Uterus (tissue), 4 donors: Measurements from ENCODE around the gene RBBP8. TPM values are rescaled to one million over a fixed set of nuclear protein-coding genes. Genes with fewer than 3 reads are reported as not detected.

ENCODE experiments used
- DNase-seq, 2 donors: peaks; one replicate each; pipeline ENCODE4 v3.0.0-alpha.2; 2019 to 2020
- H3K27ac ChIP-seq, 2 donors: fragments of 200-600 bp; sonication (generic); 1 replicate in 1 of 2; 2 replicates in 1 of 2; pipeline ENCODE4 v1.5.1; 2016 to 2018
- H3K27me3 ChIP-seq, 2 donors: fragments of 200-600 bp; sonication (generic); one replicate each; pipeline ENCODE4 v1.5.1; 2018 to 2019; ENCODE audit warnings: control low read depth in 1 of 2
- H3K36me3 ChIP-seq, 2 donors: fragments of 200-600 bp; sonication (generic); one replicate each; pipeline ENCODE4 v1.5.1; 2019; ENCODE audit warnings: control low read depth in 1 of 2
- H3K4me1 ChIP-seq, 2 donors: fragments of 200-600 bp; sonication (generic); one replicate each; pipeline ENCODE4 v1.5.1; 2018 to 2019; ENCODE audit warnings: control low read depth in 1 of 2
- H3K4me3 ChIP-seq, 2 donors: fragments of 200-600 bp; sonication (generic); 1 replicate in 1 of 2; 2 replicates in 1 of 2; pipeline ENCODE4 v1.5.1; 2018 to 2019; ENCODE audit warnings: mild to moderate bottlenecking in 1 of 2
- H3K9me3 ChIP-seq, 2 donors: fragments of 200-600 bp; sonication (generic); one replicate each; pipeline ENCODE4 v1.5.1; 2019; ENCODE audit warnings: control low read depth in 1 of 2
- CTCF ChIP-seq, 4 experiments: fragments of 200-600 bp in 2 of 4; fragments of 450-650 bp in 2 of 4; sonication (generic) in 2 of 4; IDR thresholded peaks; one replicate each; pipeline ENCODE4 v1.5.1; 2016 to 2019; ENCODE audit warnings: antibody characterized with exemption in 4 of 4, mild to moderate bottlenecking in 2 of 4, moderate library complexity in 1 of 4
- POLR2A ChIP-seq, 2 donors: fragments of 450-650 bp; IDR thresholded peaks; one replicate each; pipeline ENCODE4 v1.6.1; 2016; ENCODE audit warnings: antibody characterized with exemption in 2 of 2, mild to moderate bottlenecking in 1 of 2, moderate library complexity in 1 of 2
- intact Hi-C: fragments of 100-400 bp; cut with DNase I; formaldehyde crosslinking; loops from one replicate; pipeline ENCODE4 v1.15.1; 2023; ENCODE audit warnings: low total_unique reads
- total RNA-seq, 4 donors: library from RNA; depleted of rRNA in 3 of 4; stranded (reverse); fragments of >200 nt in 3 of 4; gene quantifications; one replicate each; pipeline versions ENCODE4 v1.1.0 to v1.2.4, GENCODE V29; 2014 to 2023
- donor health status: DM: yes; HTN: yes; CAD: no.

RBBP8 gene
- total RNA-seq, 4 donors from 2014 or later, result 34.8 to 43.5 (median 43.3) TPM

GRCh38 chr18:22999212-22999611, 66.1 kb downstream of the RBBP8 start:
- no peaks in the 10 kb centered on the region for H3K4me1 ChIP-seq
- no peak overlapping the region for H3K27ac ChIP-seq
- H3K36me3 ChIP-seq, result no peaks in the 10 kb centered on the region
- no peaks in the 10 kb centered on the region for H3K9me3 ChIP-seq
- H3K4me3 ChIP-seq, result no peak overlapping the region
- intact Hi-C loops, result no loop called here
- DNase-seq, result no peak
- no peak for TF ChIP-seq POLR2A (IDR thresholded peaks at IDR 0.05)
- TF ChIP-seq CTCF (IDR thresholded peaks at IDR 0.05), result no peak
- no peaks in the 10 kb centered on the region for H3K27me3 ChIP-seq

GRCh38 chr18:22999647-23000046, 66.5 kb downstream of the RBBP8 start:
- no peak for TF ChIP-seq POLR2A (IDR thresholded peaks at IDR 0.05)
- TF ChIP-seq CTCF (IDR thresholded peaks at IDR 0.05), result no peak
- DNase-seq, result no peak

GRCh38 chr18:23003289-23003688, 70.2 kb downstream of the RBBP8 start:
- Histone ChIP-seq H3K36me3 (no peaks in the 10 kb centered on the region), H3K27me3 (no peaks in the 10 kb centered on the region), H3K27ac (no peak overlapping the region), H3K4me3 (no peak overlapping the region), H3K4me1 (no peaks in the 10 kb centered on the region), H3K9me3 (no peaks in the 10 kb centered on the region)
- no peak for DNase-seq
- intact Hi-C loops, result no loop called here
- TF ChIP-seq CTCF (IDR thresholded peaks at IDR 0.05) (no peak), POLR2A (IDR thresholded peaks at IDR 0.05) (no peak)

More at GRCh38 chr18:22999647-23000046, 66.5 kb downstream of the RBBP8 start:
- intact Hi-C loops, result no loop called here
- no peaks in the 10 kb centered on the region for H3K27me3 ChIP-seq
- H3K36me3 ChIP-seq, result no peaks in the 10 kb centered on the region
- no peaks in the 10 kb centered on the region for H3K9me3 ChIP-seq
- no peaks in the 10 kb centered on the region for H3K4me1 ChIP-seq
- no peak overlapping the region for H3K4me3 ChIP-seq
- H3K27ac ChIP-seq, result no peak overlapping the region

- TF ChIP-seq CTCF (IDR thresholded peaks at IDR 0.05) (no peak), POLR2A (IDR thresholded peaks at IDR 0.05) (no peak)
- H3K27ac ChIP-seq, result no peak overlapping the region
- no peaks in the 10 kb centered on the region for H3K4me1 ChIP-seq
- H3K36me3 ChIP-seq, result no peaks in the 10 kb centered on the region
- no peaks in the 10 kb centered on the region for H3K9me3 ChIP-seq
- no peak for DNase-seq
- intact Hi-C loops, result no loop called here
- no peaks in the 10 kb centered on the region for H3K27me3 ChIP-seq
- no peak overlapping the region for H3K4me3 ChIP-seq
Measured at GRCh38 chr18:23012249-23012648, 79.1 kb downstream of the RBBP8 start.

GRCh38 chr18:23020555-23021294, 87.6 kb downstream of the RBBP8 start:
- intact Hi-C loops, result no loop called here
- no peak overlapping the region for H3K4me3 ChIP-seq
- TF ChIP-seq POLR2A (IDR thresholded peaks at IDR 0.05) (no peak), CTCF (IDR thresholded peaks at IDR 0.05) (no peak)
- H3K36me3 ChIP-seq, result no peaks in the 10 kb centered on the region
- H3K27ac ChIP-seq, result no peak overlapping the region
- H3K4me1 ChIP-seq, result no peaks in the 10 kb centered on the region
- H3K9me3 ChIP-seq, result no peaks in the 10 kb centered on the region
- no peak for DNase-seq
- H3K27me3 ChIP-seq, result no peaks in the 10 kb centered on the region
